ENCODE results near the gene GNG7.
"Not testable (repeated sequence)": the region's sequence is repeated elsewhere in the genome, so short reads cannot be mapped to it uniquely, and the experiment has no call there.

The GNG7 gene

GRCh38 chr19:2625434-2625833, 77.1 kb downstream of the GNG7 start:
- no peak for DNase-seq (ENCODE audit: low read depth in 1 of 2, low spot score in 1 of 2)

GRCh38 chr19:2624537-2625091, 77.9 kb downstream of the GNG7 start:
- DNase-seq (ENCODE audit: low read depth in 1 of 2, low spot score in 1 of 2), result no peak

- no peak for DNase-seq (ENCODE audit: low read depth in 1 of 2, low spot score in 1 of 2)
These were observed 78.7 kb downstream of the GNG7 start for GRCh38 chr19:2623798-2624197.

DNA sequence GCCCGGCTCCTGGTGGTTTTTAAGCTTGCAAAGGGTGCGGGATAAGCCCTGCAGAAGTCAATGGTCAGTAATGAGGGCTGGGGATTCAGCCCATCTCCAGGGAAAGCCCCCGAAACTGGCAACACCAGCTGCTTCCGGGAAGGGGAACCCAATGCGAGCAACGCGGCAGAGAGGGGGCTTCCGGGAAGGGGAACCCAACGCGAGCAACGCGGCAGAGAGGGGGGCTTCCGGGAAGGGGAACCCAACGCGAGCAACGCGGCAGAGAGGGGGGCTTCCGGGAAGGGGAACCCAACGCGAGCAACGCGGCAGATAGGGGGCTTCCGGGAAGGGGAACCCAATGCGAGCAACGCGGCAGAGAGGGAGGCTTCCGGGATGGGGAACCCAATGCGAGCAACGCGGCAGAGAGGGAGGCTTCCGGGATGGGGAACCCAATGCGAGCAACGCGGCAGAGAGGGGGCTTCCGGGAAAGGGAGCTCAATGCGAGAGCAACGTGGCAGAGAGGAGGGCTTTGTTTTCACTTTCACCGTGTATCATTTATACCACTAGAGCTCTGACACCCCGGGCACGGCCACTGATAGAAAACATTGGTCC, 80.0 kb downstream of the GNG7 start:
- DNase-seq (ENCODE audit: low read depth in 1 of 2, low spot score in 1 of 2), result not testable (repeated sequence)

GRCh38 chr19:2619076-2619475, 83.4 kb downstream of the GNG7 start:
- DNase-seq (ENCODE audit: low read depth in 1 of 2, low spot score in 1 of 2), result no peak

- peak; percentile 29 to 71 for DNase-seq (ENCODE audit: low read depth in 1 of 2, low spot score in 1 of 2)
These were observed 83.9 kb downstream of the GNG7 start for GRCh38 chr19:2618611-2619010.

DNA sequence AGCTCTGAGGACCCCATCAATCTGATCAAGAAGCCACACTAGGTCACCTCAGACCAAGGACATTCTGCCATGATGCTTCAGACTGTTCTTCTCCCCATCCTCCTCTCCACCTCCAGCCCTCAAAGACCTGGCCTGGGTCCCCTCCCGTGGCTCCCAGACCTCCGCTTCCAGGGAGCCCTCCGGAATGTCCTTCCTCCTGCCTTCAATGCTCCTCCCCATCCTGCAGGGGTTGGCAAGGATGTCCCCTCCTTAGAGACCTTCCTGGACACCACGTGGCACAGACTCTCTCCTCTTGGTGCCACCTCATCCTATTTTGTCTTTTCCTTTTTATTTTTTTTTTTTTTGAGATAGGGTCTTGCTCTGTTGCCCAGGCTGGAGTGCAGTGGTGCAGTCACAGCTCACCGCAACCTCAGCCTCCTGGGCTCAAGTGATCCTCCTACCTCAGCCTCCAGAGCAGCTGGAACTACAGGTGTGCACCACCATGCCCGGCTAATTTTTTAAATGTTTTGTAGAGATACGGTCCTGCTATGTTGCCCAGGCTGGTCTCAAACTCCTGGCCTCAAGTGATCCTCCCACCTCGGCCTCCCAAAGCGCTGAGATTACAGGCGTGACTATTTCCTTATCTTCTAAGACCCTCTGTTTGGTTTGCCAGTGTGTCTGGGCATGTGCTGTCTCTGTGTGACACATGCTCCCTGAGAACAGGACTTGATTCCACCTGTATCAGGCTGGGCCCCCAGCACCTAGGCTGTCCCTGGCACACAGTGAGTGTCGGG, 84.9 kb downstream of the GNG7 start:
- no peak for DNase-seq (ENCODE audit: low read depth in 1 of 2, low spot score in 1 of 2)

- DNase-seq (ENCODE audit: low read depth in 1 of 2, low spot score in 1 of 2), result no peak
These were observed 85.6 kb downstream of the GNG7 start for GRCh38 chr19:2616741-2617392.

DNA sequence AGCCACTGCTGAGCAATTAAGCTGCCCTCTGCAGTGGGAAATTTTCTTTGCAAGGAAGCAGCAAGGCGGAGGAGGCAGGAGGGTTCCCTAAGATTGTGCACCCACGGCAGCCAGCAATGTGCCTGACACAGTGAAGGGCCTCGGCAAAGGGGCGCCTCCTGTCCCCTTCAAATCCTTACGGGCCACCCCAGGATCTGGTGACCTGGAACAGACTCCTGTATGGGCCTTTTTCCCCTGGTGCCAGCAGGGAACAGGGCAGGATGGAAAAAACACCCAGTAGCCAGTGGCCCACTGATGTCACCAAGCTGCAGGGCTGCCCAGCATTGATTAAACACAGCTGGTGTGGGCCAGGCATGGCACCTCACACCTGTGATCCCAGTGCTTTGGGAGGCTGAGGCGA, 86.7 kb downstream of the GNG7 start:
- DNase-seq (ENCODE audit: low read depth in 1 of 2, low spot score in 1 of 2), result no peak

GRCh38 chr19:2613507-2614295, 88.8 kb downstream of the GNG7 start:
- DNase-seq (ENCODE audit: low read depth in 1 of 2, low spot score in 1 of 2), result peak; percentile 29 to 51

DNA sequence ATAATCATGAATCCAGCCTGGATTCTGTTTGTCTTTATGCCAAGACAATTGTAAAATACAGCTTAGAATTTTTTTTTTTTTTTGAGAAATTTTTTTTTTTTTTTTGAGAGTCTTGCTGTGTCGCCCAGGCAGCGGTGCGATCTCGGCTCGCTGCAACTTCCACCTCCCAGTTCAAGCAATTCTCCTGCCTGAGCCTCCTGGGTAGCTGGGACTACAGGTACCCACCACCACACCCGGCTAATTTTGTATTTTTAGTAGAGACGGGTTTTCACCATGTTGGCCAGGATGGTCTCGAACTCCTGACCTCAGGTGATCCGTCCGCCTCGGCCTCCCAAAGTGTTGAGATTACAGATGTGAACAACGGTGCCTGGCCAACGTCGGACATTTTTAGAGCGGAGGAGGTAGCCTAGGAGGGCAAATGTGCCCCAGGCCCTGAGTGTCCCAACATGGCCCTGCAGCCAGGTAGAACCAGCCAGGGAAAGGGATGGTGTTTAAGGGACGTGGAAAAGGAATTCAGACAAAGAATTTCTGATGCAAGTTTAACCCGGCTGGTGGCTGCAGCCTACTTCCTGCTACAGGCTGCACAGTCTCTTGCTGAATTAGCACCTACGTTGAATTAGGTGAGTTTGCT, 89.8 kb downstream of the GNG7 start:
- DNase-seq (ENCODE audit: low read depth in 1 of 2, low spot score in 1 of 2), result no peak

DNA sequence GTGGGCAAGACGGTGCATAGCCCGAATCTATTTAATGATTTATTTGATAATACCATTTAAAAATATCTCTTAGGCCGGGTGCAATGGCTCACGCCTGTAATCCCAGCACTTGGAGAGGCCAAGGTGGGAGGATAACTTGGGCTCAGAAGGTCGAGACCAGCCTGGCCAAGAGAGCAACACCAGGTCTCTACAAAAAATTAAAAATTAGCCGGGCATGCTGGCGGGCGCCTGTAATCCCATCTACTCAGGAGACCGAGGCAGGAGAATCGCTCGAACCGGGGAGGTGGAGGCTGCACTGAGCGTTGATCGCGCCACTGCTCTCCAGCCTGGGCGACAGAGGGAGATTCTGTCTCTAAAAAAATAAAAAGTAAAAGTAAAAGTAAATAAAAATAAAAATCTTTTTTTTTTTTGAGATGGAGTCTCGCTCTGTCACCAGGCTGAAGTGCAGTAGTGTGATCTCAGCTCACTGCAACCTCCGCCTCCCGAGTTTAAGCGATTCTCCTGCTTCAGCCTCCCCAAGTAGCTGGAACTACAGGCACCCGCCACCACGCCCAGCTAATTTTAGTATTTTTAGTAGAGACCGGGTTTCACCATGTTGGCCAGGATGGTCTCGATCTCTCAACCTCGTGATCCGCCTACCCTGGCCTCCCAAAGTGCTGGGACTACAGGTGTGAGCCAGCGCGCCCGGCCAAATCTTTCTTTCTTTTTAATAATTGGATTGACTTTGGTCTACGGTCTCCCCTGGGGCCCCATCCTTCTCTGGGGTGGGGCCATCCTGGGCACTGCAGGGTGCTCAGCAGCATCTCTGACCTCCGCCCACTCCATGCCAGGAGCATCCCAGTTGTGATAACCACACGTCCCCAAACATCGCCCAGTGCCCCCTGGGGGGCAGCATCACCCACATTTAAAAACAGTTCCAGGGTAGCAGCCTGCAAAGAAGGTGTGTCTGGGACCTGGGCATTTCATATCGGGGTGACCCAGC, 90.7 kb downstream of the GNG7 start:
- DNase-seq (ENCODE audit: low read depth in 1 of 2, low spot score in 1 of 2), result no peak

DNA sequence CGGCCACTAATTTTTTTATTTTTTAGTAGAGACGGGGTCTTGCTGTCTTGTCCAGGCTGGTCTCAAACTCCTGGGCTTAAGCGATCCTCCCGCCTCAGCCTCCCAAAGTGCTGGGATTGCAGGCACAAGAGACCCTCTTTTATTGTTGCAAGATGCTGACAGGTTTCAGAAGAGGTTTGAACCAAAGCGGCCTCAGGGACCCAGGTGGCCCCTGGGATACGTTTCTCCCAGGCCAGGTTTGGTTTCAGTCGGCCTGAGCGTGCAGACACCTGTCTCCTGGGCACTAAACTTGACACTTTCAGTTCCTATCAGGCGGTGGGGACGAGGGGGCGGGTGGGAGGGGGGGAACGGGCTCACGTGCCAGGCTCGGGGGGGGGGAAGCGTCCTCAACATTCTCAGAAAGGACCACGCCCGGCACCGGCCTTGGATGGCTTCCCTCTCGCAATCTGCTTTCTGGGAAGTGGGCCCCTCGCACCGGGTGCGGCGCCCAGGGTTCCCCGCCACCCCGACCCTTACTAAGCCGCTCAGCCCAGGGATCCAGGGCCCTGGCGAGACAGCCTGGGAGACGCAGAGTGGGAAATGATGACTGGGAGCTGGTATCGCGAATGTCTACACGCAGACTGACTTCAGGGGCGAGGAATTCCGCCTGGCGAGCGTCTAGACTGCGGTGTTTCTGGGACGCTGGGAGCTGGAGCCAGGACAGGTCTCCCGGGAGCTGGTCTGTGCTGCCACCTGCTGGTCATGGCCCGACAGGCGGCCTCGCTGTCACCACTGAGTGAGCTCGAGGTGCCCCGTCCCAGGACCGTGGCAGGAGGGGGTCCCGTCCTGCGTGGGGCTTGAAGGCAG, 91.6 kb downstream of the GNG7 start:
- DNase-seq (ENCODE audit: low read depth in 1 of 2, low spot score in 1 of 2), result peak; percentile 75 to 86

DNA sequence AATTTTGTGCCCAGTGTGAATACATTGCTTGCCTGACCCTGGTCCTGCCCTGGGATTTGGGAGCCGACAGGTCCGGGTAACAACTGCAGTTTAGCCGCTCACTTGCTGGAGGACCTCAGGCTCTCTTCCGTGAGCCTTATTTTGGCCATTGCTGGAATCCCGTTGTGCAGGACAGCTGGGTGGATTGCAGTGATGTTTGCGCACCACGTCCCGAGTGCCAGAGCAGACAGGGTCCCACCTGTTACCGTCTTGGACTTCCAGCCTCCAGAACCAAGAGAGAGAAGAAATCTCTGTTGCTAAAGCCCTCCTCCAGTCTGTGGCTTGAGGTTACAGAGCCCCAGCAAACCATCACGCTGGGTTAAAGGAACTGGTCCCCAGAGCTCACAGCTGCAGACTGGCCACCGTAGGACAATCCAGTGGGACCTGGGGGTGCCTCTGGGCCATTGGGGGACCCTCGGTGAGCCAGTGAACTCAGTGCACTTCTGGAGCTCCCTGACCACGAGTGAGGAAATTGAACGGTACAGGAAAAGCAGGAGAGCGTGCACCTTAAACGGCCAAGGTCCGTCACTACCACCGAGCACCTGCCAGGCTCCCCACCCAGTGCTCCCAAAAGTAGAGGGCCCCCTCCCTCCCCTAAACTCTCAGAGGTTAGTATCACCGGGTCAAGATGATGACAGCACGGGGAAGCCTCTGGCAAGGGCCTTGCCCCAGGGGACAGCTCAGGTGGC, 92.9 kb downstream of the GNG7 start:
- DNase-seq (ENCODE audit: low read depth in 1 of 2, low spot score in 1 of 2), result no peak

- DNase-seq (ENCODE audit: low read depth in 1 of 2, low spot score in 1 of 2), result not testable (repeated sequence)
These were observed 93.5 kb downstream of the GNG7 start for GRCh38 chr19:2609034-2609388.

- DNase-seq (ENCODE audit: low read depth in 1 of 2, low spot score in 1 of 2), result no peak
These were observed 93.9 kb downstream of the GNG7 start for GRCh38 chr19:2608602-2608922.

GRCh38 chr19:2607712-2608601, 94.5 kb downstream of the GNG7 start:
- peak; percentile 33 to 75 for DNase-seq (ENCODE audit: low read depth in 1 of 2, low spot score in 1 of 2)
